Embryonic facial prominence (tissue), 1 donor: ENCODE results near the gene NOP53.
"Not testable (repeated sequence)": the region's sequence is repeated elsewhere in the genome, so short reads cannot be mapped to it uniquely, and the experiment has no call there.

ENCODE experiments used
- DNase-seq: peaks from one replicate; pipeline ENCODE4 v3.0.0-alpha.2; 2016; ENCODE audit errors: extremely low spot score

The NOP53 gene

GRCh38 chr19:47777245-47778048 lies 32.1 kb downstream of the NOP53 start:
- DNase-seq, result not testable (repeated sequence)

GRCh38 chr19:47778049-47778953 lies 33.0 kb downstream of the NOP53 start, which contains the start of gene SELENOW:
Gene SELENOW (plus strand): TSS chr19:47778703. CDS start chr19:47778786, 83 bp downstream.
- no peak for DNase-seq

GRCh38 chr19:47778954-47779351 lies 33.6 kb downstream of the NOP53 start:
- no peak for DNase-seq

GRCh38 chr19:47779524-47780214 lies 34.3 kb downstream of the NOP53 start:
- no peak for DNase-seq

- DNase-seq, result no peak
Observed at GRCh38 chr19:47780215-47780551, 34.8 kb downstream of the NOP53 start.

- no peak for DNase-seq
Observed at GRCh38 chr19:47781590-47782262, 36.4 kb downstream of the NOP53 start.

- DNase-seq, result no peak
Observed at GRCh38 chr19:47786566-47786965, 41.2 kb downstream of the NOP53 start.

- not testable (repeated sequence) for DNase-seq
Observed at GRCh38 chr19:47787307-47787706, 42.0 kb downstream of the NOP53 start.

GRCh38 chr19:47789811-47790210 lies 44.5 kb downstream of the NOP53 start:
- DNase-seq, result not testable (repeated sequence)

- DNase-seq, result no peak
Observed at GRCh38 chr19:47790398-47790814, 45.1 kb downstream of the NOP53 start.

- DNase-seq, result no peak
Observed at GRCh38 chr19:47792616-47793015, 47.3 kb downstream of the NOP53 start.

GRCh38 chr19:47794526-47794925 lies 49.2 kb downstream of the NOP53 start:
- DNase-seq, result no peak

- DNase-seq, result no peak
Observed at GRCh38 chr19:47796785-47797184, 51.4 kb downstream of the NOP53 start.

- DNase-seq, result no peak
Observed at GRCh38 chr19:47797996-47798903, 52.9 kb downstream of the NOP53 start.

- no peak for DNase-seq
Observed at GRCh38 chr19:47798904-47799266, 53.5 kb downstream of the NOP53 start.

GRCh38 chr19:47801270-47801669 lies 55.9 kb downstream of the NOP53 start:
- no peak for DNase-seq

GRCh38 chr19:47802521-47803043 lies 57.2 kb downstream of the NOP53 start:
- no peak for DNase-seq

- DNase-seq, result not testable (repeated sequence)
Observed at GRCh38 chr19:47803148-47803547, 57.8 kb downstream of the NOP53 start.

- not testable (repeated sequence) for DNase-seq
Observed at GRCh38 chr19:47803671-47804070, 58.3 kb downstream of the NOP53 start.

GRCh38 chr19:47804451-47804850 lies 59.1 kb downstream of the NOP53 start, which contains the start of gene TPRX1:
Gene TPRX1 (minus strand): TSS chr19:47804551. CDS start chr19:47804539, 12 bp downstream.
- DNase-seq, result not testable (repeated sequence)
